Stimulated activated CD4-positive, alpha-beta T cell treated with anti-CD3 and anti-CD28 coated beads, Interleukin-2, amount 100 ng/mL, for 24 hours (primary cell): ENCODE results near the gene MPZL2.

Experiments
- DNase-seq, 2 donors: peaks; one replicate each; pipeline ENCODE4 v3.0.0-alpha.2; 2020

MPZL2 gene

DNA sequence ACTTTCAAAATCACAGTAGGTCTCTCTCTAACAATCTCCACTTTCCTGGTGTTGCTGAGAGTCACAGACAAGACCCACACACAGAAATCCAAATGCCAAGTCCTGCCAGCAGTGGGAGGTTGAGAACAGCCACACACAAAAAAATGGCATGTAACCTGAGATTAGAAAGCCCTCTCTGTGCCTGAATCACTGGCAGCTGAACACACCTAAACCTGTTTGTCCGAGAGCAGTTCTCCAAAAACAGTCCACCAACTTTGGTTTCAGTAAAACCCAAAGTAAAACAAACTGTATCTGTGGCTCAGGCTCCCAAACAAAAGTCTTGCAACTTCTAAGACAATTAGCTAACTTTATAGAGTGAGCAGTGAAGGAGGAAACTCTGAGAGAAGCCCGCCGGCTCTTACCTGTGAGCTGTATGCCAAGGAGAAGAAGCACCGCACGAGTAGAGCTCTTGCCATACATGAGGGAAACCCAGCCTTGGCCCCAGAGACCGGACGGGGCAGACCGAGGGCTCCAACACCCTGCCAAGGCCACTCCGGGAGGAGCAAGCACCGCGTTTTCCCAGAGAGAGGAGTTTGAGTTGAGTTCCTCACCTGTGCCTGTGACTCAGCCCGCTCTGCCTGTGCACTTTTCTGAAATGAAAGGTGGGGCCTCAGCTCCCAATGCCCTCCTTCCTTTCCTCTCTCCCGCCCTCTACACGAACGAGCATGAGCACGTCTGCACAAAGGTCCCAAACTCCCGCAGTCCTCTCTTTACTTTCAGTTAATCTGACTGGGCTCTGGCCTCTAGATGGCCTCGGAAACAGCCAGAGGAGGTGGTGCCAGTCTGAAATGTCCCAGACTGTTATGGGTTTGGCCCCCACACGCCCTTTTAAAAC is at the start of gene MPZL2:
MPZL2 (minus strand) TSS at position 603 of the 874 bp plus-strand sequence; CDS start at position 459, 144 bp downstream.
- DNase-seq: peak; percentile 41 to 44

DNA sequence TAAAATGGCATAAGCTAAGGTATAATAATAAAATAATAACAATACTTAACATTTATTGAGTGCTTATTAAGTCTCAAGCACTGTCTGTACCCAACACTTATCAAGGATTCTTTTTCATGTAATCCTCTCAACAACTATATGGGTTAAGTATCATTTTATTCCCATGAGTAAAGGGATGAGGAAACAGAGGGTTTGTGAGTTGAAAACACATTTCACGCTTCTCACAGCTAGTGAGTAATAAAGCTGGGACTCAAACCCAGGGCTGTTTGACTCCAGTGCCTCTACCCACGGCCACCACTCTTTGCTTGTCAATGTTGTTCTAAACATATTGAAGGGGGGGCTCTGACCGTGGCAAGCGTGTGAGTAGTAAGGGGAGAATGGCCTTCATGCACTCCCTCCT is 49.1 kb upstream of the MPZL2 start:
- DNase-seq: peak in 1 of 2 donors; percentile 17

DNA sequence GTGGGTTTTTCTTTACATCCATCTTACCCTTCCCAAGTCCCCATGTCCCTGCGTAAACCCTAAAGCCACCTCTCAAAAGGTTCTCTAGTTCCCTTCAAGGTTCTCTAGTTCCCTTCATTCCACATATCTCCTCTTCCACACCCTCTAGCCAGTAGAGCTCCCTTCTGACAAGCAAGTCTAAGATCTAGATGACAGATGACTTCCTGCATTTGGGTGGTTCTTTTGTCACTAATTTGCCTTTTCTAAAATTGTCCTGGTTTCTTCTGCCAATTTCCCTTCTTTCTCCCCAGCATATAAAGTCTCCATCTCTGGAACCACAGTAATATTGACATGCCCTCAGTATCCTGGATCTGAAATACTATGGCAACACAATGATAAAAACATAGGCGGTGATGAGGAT is 48.2 kb upstream of the MPZL2 start:
- DNase-seq: no peak

DNA sequence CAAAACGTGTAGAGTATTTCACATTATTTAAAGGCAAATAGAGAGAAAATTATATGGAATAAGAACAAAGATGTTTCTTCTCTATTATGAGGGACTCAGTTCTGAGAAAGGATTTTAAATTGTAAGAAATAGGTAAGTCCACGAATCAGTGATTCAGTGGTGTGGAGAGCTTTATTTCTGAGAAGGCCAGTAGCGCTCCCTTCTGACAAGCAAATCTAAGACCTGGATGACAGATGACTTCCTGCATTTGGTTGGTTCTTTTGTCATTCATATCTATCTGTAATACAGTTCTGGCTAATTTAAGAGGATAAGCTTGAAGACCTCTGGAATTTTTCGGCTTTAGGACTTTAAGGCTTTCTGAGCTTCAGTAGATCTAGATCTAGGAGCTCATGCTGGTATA is 47.4 kb upstream of the MPZL2 start:
- DNase-seq: peak in 1 of 2 donors; percentile 9

DNA sequence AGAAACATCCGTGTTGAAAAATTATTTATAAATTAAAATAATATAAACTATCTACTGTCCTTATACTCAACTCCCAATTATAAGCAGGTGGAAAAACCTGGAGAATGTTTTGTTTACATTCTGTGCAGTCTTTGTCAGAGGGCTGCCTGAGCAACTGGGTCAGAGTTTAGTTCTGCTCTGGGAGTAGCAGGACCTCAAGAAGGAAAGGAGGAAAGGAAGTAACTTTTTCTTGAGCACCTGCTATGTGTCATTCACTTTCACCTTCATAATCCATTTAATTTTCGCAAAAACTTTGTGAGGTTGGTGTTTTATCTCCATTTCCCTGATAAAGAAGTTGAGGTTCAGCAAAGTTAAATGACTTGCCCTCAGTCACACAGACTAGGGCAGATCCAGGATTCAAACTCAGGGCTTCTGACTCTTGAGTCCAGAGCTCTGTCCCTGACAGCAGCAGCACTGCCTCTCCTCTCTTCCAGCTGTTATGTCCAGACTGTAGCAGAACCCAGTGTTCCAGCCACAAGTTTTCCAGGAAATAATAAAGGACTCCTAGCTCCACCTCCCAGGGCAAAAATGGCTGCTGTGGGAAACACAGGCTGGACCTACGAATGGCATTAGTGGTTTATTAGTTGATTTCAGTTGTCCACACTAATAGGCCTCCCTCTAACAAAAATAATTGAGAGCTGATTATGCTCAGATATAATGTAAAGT is 46.8 kb upstream of the MPZL2 start:
- peak in 1 of 2 donors; percentile 14 for DNase-seq

DNA sequence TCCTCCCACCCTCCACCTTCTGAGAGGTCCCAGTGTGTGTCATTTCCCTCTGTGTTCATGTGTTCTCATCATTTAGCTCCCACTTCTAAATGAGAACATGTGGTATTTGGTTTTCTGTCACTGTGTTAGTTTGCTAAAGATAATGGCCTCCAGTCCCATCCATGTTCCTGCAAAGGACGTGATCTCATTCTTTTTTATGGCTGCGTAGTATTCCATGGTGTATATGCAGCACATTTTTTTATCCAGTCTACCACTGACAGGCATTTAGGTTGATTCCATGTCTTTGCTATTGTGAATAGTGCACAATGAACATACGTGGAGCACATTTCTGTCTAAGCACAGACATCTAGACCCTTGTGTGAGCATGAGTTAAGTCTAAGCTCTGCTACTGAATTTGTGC is 46.2 kb upstream of the MPZL2 start:
- DNase-seq: peak in 1 of 2 donors; percentile 10

DNA sequence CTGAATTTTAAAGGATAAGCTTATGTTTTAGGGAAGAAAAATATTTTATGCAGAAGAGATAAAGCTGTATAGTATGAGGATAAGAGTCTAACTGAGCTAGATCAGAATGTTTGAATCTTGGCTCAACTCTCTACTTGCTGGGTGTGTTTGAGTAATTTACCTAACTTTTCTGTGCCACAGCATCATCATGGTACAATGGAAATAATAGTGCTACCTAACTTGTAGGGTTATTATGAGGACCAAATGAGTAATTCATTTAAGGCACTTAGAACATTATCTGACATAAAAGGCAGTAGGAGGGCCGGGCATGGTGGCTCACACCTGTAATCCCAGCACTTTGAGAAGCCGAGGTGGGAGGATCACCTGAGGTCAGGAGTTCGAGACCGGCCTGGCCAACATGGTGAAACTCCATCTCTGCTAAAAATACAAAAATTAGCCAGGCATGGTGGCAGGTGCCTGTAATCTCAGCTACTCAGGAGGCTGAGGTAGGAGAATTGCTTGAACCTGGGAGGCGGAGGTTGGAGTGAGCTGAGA is 45.0 kb upstream of the MPZL2 start:
- peak in 1 of 2 donors; percentile 35 for DNase-seq

DNA sequence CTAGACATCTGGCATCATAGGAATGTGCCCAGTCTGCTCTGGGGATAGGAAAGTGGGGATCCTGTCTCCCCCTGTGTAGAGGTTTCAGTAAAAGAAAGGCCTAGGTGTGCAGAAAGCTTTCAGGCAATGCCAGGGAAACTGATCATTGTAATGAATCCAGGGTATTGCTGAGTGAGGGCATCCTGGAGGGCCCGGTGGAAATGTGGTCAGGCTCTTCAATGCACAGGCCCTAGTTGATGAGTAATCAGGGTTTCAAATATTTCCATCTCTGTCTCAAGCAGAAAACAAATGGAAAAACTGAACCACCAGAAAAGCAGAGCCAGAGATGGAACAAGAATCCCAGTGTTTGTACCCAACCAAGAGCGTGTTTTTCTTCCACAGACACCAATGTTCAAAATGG is 42.5 kb upstream of the MPZL2 start:
- peak; percentile 49 to 65 for DNase-seq

DNA sequence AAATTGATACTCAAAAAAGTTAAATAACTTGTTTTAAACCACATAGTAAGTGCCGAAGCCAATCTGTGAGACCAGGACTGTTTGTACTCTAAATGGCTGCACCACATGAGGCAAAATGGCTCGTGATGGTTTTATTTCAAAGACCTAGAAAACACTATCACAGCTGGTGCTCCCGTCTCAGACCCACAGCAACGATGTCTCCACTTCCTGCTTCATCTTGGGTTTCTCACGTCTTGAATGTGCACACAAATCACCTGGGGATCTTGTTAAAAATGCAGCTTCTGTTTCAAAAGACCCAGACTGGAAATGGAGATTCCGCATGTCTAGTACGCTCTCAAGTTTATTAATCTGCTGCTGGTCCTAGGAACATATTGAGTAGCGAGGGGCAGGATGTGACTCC is 41.6 kb upstream of the MPZL2 start:
- DNase-seq: peak in 1 of 2 donors; percentile 41

DNA sequence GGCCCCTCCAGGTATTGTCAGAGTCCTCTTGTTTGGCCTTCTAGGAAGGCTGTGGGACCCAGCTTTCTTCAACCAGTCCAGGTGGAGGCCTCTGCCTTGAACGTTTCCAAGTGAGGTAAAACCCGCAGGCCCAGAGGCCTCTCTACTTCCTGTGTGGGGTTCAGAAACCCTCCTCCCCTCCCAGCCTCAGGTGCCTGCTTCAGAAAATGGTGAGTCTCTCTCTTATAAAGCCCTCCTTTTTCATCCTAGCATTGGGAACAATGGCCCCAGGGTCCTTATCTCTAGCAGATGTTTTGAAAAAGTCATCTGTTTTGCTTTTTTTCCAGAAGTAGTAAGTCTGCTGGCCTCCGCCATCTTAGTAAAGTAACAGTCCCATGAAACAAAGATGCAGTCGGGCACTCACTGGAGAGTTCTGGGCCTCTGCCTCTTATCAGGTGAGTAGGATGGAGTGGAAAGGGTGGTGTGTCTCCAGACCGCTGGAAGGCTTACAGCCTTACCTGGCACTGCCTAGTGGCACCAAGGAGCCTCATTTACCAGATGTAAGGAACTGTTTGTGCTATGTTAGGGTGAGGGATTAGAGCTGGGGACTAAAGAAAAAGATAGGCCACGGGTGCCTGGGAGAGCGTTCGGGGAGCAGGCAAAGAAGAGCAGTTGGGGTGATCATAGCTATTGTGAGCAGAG is 40.6 kb upstream of the MPZL2 start, which contains the start of gene CD3E:
CD3E (plus strand) TSS at position 163 of the 681 bp plus-strand sequence; CDS start at position 386, 223 bp downstream.
- peak; percentile 68 to 69 for DNase-seq

DNA sequence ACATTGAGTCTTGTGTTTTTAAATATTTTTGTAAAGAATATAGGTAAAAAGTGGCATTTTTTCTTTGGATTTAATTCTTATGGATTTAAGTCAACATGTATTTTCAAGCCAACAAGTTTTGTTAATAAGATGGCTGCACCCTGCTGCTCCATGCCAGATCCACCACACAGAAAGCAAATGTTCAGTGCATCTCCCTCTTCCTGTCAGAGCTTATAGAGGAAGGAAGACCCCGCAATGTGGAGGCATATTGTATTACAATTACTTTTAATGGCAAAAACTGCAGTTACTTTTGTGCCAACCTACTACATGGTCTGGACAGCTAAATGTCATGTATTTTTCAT is 40.1 kb upstream of the MPZL2 start:
- DNase-seq: no peak

DNA sequence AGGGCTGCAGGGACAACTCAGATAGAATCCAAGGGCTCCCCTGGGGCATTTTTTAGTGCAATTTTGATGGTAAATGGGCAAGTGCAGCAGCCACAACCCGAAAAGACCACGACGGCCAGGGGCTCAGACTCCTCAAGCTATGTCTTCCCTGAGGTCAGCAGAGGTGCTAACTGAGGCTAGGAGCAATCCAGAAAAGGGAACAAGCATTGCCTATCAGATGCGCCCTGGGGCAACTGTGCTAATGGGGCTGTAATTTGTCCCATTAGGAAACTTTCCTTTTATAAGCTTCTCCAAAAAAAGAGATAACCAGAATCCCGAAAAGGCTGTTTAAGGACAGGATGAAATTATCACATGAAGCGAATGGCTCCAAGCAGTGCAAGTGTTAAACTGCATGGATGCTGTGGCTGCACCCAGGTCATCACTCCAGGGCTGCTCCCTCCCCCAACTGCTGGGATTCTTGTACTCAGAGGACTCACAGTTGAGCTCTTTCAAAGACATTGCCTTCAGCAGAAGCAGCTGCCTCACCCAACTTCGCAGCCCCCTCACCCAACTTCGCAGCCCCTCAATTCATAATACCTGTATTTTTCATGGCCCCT is 37.6 kb upstream of the MPZL2 start:
- DNase-seq: peak in 1 of 2 donors; percentile 13

DNA sequence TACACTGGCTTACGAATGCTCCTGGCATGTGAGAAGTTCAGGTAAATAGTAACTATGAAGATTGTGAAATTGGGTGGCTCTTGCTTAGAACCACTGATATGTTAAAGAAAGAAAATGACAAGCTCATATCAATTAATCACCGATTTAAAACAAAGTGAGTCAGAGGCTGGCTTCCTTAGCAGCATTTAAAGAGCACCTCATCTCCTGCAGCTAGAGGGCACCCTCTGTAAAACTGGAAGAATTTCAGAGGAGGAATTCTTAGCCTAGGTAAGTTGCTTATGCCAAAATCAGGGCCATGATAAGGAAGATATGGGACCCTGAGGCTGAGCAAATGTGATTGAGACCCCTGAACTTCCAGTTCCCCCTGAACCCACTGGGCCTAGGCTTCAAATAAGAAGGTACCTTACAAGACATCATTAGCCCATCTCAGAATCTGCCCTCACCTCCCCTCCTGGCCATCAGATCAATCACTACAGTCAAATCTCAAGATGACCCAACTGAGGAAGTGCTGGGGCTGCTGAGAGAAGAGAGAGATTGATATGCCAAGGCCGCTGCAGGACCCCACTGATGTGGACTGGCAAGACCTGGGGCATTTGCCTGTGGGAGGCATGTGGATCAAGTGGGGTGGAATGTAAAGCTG is 31.8 kb upstream of the MPZL2 start:
- DNase-seq: peak; percentile 39 to 54

DNA sequence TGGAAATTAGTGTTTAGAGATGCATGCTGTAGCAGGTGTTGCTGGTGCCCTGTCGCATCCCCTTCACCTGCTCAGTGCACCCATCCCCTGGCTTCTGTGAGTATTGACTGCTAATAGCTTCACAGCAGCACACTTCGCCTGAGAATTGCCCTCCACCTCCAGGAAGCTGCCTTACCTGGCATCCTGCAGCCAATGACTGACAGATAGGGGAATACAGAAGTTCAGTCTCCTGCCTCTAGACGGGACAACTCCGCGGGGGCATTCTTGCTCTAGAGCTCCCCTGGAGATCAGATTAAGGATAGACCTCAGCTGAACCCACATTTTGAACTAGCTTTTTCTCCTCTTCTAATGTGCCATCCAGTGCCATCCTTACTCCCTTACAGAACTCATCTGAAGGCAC is 31.1 kb upstream of the MPZL2 start:
- DNase-seq: peak in 1 of 2 donors; percentile 15

DNA sequence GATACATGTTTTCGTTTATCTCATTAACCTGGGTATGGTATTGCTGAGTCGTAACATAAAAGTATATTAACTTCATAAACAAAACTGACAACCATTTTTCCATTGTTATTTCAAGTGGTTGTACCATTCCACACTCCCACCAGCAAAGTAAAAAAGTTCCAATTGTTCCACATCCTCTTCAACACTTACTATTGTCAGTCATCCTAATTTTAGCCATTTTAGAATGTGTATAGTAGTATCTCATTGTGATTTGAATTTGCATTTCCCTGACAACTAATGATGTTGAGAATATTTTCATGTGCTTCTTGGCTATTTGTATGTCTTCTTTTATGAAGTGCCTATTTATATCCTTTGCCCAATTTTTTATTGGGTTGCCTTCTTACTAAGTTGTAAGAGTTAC is 30.0 kb upstream of the MPZL2 start:
- no peak for DNase-seq

DNA sequence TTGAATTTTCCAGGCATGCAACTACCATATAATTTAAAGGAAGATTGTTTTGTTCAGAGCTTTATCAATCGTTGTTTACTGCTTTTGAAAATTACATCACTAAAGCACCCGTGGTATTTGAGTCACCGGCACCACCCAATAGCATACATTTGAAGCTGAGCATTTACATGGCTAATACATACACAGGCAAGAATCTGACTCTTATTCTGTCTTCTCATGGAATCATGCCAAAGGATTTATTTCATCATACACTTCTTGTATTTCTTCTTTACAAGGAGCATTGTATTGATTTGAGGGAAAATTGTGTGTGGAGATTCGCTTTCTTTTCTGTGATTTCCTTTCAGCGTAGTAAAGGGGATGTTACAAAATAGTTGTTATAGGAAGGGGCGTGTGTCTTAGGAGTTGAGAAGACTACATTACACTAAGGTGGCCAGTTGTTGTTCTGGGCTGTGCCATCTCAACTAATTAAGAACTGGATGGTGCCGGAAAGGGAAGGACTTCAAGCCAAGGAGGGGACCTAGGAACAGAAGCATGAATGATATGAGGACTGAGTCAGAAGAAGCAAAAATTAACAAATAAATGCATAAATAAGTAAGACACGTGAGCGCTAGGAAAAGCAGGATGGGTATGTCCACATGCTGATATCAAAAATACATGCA is 27.5 kb upstream of the MPZL2 start:
- no peak for DNase-seq

DNA sequence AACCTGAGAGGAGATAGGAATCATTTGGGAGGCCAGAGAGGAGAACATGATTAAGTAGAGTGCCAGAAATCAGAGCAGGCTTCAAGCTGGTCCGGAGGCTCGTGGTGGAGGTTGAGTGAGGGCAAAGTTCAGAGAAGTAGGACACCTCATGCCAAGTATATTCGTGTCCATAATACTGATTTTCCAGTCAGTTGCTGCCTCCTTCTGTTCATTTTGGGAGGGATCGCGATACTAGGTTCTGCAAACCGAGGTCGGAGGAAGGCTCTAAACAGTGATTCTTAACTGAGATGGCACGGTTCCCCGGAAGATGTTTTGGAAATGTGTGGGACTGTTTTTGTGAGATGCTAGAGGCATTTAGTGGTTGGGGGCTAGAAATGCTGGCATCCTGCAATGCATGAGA is 26.8 kb upstream of the MPZL2 start:
- peak; percentile 30 to 37 for DNase-seq

DNA sequence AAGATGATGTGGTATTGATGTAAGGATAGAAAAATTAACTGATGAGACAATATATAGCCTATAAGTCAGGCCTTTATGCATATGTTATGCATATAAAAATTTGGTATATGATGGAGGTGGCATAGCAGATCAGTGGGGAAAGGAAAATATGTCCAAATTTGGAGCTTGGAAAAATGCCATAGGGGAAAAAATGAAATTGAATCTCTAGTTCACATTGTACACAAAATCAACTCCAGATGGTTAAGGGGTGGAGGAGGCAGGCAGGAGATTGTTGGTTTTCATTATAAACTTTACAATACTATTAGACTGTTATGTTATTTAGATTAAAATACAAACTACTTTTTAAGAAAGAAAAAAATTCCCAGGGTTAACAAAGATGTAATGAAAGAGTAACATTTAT is 25.3 kb upstream of the MPZL2 start:
- DNase-seq: no peak

DNA sequence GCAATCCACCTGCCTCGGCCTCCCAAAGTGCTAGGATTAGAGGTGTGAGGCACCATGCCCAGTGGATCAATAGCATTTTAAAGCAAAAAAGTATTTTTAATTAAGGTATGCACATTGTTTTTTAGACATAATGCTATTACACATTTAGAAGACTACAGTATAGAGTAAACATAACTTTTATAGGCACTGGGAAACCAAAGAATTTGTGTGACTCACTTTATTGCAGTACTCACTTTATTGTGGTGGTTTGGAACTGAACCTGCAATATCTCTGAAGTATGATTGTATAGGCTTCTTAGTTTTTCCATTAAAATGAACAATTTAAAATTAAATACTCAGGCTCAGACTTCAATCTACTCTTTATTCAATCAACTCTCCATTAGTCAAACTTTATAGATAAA is 22.9 kb upstream of the MPZL2 start:
- DNase-seq: no peak

DNA sequence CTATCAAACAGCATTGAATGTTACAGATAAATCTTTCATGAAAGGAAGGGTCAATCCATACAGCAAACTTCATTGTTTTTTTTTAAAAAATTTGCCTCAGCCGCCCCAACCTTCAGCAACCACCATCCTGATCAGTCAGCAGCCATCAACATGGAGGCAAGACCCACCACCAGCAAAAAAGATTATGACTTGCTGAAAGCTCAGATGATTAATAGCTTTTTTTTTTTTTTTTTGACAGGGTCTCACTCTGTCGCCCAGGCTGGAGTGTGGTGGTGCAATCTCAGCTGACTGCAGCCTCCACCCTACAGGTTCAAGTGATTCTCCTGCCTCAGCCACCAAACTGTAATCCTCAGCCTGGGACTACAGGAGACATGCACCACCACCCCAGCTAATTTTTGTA is 22.4 kb upstream of the MPZL2 start:
- DNase-seq: no peak

DNA sequence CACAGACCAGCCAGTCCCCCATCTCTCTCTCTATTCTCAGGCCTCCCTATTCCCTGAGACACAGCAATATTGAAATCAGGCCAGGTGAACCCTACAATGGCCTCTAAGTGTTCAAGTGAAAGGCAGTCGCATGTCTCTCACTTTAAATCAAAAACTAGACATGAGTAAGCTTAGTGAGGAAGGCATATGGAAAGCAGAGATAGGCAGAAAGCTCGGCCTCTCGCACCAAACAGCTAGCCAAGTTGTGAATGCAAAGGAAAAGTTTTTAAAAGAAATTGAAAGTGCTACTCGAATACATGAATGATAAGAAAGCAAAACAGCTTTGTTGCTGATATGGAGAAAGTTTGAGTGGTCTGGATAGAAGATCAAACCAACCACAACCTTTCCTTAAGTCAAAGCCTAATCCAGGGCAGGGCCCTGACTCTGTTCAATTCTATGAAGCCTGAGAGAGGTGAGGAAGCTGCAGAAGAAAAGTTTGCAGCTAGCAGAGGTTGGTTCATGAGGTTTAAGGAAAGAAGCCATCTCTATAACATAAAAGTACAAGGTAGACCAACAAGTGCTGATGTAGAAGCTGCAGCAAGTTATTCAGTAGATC is 19.8 kb upstream of the MPZL2 start:
- DNase-seq: peak in 1 of 2 donors; percentile 45
